Activated CD4-positive, alpha-beta T cell treated with anti-CD3 and anti-CD28 coated beads, Interleukin-2, amount 50 U/mL, for 24 hours (primary cell): ENCODE results near the gene GLIPR2.
"Not testable (repeated sequence)": the region's sequence is repeated elsewhere in the genome, so short reads cannot be mapped to it uniquely, and the experiment has no call there.

Experiments used
- DNase-seq, 2 donors: peaks; one replicate each; pipeline ENCODE4 v3.0.0-alpha.2; 2020; ENCODE audit warnings: low read depth in 1 of 2, low spot score in 1 of 2

GLIPR2 gene

GRCh38 chr9:36121971-36122370 lies 14.6 kb upstream of the GLIPR2 start:
- DNase-seq = no peak

GRCh38 chr9:36123515-36123914 lies 13.0 kb upstream of the GLIPR2 start:
- DNase-seq = no peak

GRCh38 chr9:36125062-36125855 lies 11.3 kb upstream of the GLIPR2 start:
- DNase-seq = no peak

- no peak for DNase-seq
These were observed 10.4 kb upstream of the GLIPR2 start for GRCh38 chr9:36126016-36126730.

GRCh38 chr9:36127652-36128244 lies 8.8 kb upstream of the GLIPR2 start:
- DNase-seq = no peak

- DNase-seq = no peak
These were observed 8.2 kb upstream of the GLIPR2 start for GRCh38 chr9:36128349-36128748.

- no peak for DNase-seq
These were observed 7.4 kb upstream of the GLIPR2 start for GRCh38 chr9:36129139-36129538.

GRCh38 chr9:36131666-36132065 lies 4.9 kb upstream of the GLIPR2 start:
- DNase-seq = not testable (repeated sequence)

GRCh38 chr9:36132086-36132485 lies 4.4 kb upstream of the GLIPR2 start:
- no peak for DNase-seq

GRCh38 chr9:36134761-36135505 lies 1.6 kb upstream of the GLIPR2 start:
- no peak for DNase-seq

- no peak for DNase-seq
These were observed 727 bp upstream of the GLIPR2 start for GRCh38 chr9:36135741-36136271.

GRCh38 chr9:36136894-36137391 lies 410 bp downstream of the GLIPR2 start:
- no peak for DNase-seq

- no peak for DNase-seq
These were observed 965 bp downstream of the GLIPR2 start for GRCh38 chr9:36137392-36138004.

GRCh38 chr9:36138496-36138895 lies 2.0 kb downstream of the GLIPR2 start:
- no peak for DNase-seq

- no peak for DNase-seq
These were observed 2.4 kb downstream of the GLIPR2 start for GRCh38 chr9:36138901-36139300.

- DNase-seq = no peak
These were observed 3.9 kb downstream of the GLIPR2 start for GRCh38 chr9:36140086-36141084.

GRCh38 chr9:36141288-36141687 lies 4.8 kb downstream of the GLIPR2 start:
- no peak for DNase-seq

- DNase-seq = no peak
These were observed 5.2 kb downstream of the GLIPR2 start for GRCh38 chr9:36141761-36142160.

- no peak for DNase-seq
These were observed 6.1 kb downstream of the GLIPR2 start for GRCh38 chr9:36142510-36143244.
